Panc1 (cell line): Measurements from ENCODE around the gene TFEB.

Experiments
- CTCF ChIP-seq: fragments of 450-650 bp; IDR thresholded peaks from 2 replicates; pipeline ENCODE4 v1.5.1; 2017; ENCODE audit warnings: mild to moderate bottlenecking
- POLR2AphosphoS5 ChIP-seq: IDR thresholded peaks from 2 replicates; pipeline ENCODE4 v1.6.1; 2012; ENCODE audit warnings: mild to moderate bottlenecking, low read depth, low read length, moderate library complexity

GRCh38 chr6:41784581-41785171, 49.3 kb upstream of the TFEB start:
- no peak for TF ChIP-seq CTCF
- TF ChIP-seq POLR2AphosphoS5: no peak
